IMR-90 (cell line): Measurements from ENCODE around the gene PTTG1IP2. TPM values are rescaled to one million over a fixed set of nuclear protein-coding genes. Genes with fewer than 3 reads are reported as not detected.

Source experiments
- ATAC-seq: fragments of 200-7000 bp; cut with Tn5 transposase; 2 replicates; pipeline ENCODE4 v1.9.1; 2020; ENCODE audit warnings: low read depth, mild to moderate bottlenecking, moderate library complexity
- BruUV-seq: library from RNA; stranded (reverse); fragments of 400-500 nt; replicated peaks from 2 replicates; lab custom pipeline; 2021; lab: Mats Ljungman, UMichigan
- CTCF ChIA-PET: fragments of 300-600 bp; formaldehyde crosslinking; extraction: SDS; loops from one replicate; lab custom pipeline; 2021; ENCODE audit warnings: antibody characterized with exemption; lab: Yijun Ruan, JAX
- POLR2A ChIA-PET: fragments of 300-600 bp; sonication (Branson Sonifier 250); formaldehyde crosslinking; loops from one replicate; lab custom pipeline; 2022; ENCODE audit warnings: antibody characterized with exemption; ENCODE audit not compliant: unreplicated experiment; lab: Charles Lee
- DNase-seq: peaks from one replicate; pipeline ENCODE4 v3.0.0; 2013
- H2AFZ ChIP-seq: replicated peaks from 2 replicates; pipeline ENCODE3; 2013; ENCODE audit warnings: low read length, mild to moderate bottlenecking; ENCODE audit not compliant: poor library complexity
- H2AK5ac ChIP-seq: 2 replicates; pipeline ENCODE4 v1.6.1; 2013; ENCODE audit warnings: low read depth, low read length, inconsistent platforms
- H2AK9ac ChIP-seq: replicated peaks from 2 replicates; pipeline ENCODE3; 2013; ENCODE audit warnings: mild to moderate bottlenecking, low read depth, low read length, moderate library complexity; ENCODE audit not compliant: poor library complexity
- H2BK120ac ChIP-seq: 2 replicates; pipeline ENCODE4 v1.6.1; 2013; ENCODE audit warnings: low read depth, low read length, inconsistent platforms
- H2BK15ac ChIP-seq: 3 replicates; pipeline ENCODE4 v1.6.1; 2013; ENCODE audit warnings: low read depth, low read length, inconsistent platforms
- H2BK20ac ChIP-seq: 2 replicates; pipeline ENCODE4 v1.6.1; 2013; ENCODE audit warnings: low read depth, mild to moderate bottlenecking, inconsistent platforms, low read length, moderate library complexity
- H2BK5ac ChIP-seq: 2 replicates; pipeline ENCODE4 v1.6.1; 2013; ENCODE audit warnings: mild to moderate bottlenecking, low read depth, low read length, inconsistent platforms; ENCODE audit not compliant: poor library complexity, severe bottlenecking
- H3K14ac ChIP-seq: replicated peaks from 2 replicates; pipeline ENCODE4 v1.6.1; 2013; ENCODE audit warnings: low read depth, low read length, inconsistent platforms
- H3K18ac ChIP-seq: 2 replicates; pipeline ENCODE4 v1.6.1; 2013; ENCODE audit warnings: low read depth, low read length, control low read depth
- H3K23ac ChIP-seq: 2 replicates; pipeline ENCODE4 v1.6.1; 2013; ENCODE audit warnings: low read depth, low read length, inconsistent platforms
- H3K27ac ChIP-seq: 2 replicates; pipeline ENCODE4 v1.5.1; 2013; ENCODE audit warnings: mild to moderate bottlenecking, control low read depth, low read length; ENCODE audit not compliant: insufficient read depth
- H3K27me3 ChIP-seq: 2 replicates; pipeline ENCODE4 v1.6.1; 2013; ENCODE audit warnings: low read length; ENCODE audit not compliant: control insufficient read depth, insufficient read depth
- H3K36me3 ChIP-seq: 2 replicates; pipeline ENCODE4 v1.6.1; 2013; ENCODE audit warnings: low read length, mixed read lengths; ENCODE audit not compliant: control insufficient read depth, insufficient read depth
- H3K4ac ChIP-seq: 2 replicates; pipeline ENCODE4 v1.6.1; 2013; ENCODE audit warnings: low read depth, low read length, inconsistent platforms
- H3K4me1 ChIP-seq: 2 replicates; pipeline ENCODE4 v1.6.1; 2013; ENCODE audit warnings: low read length, mixed read lengths; ENCODE audit not compliant: control insufficient read depth, insufficient read depth
- H3K4me2 ChIP-seq: 2 replicates; pipeline ENCODE4 v1.6.1; 2013; ENCODE audit warnings: low read depth, mild to moderate bottlenecking, control low read depth, low read length, moderate library complexity
- H3K4me3 ChIP-seq: 2 replicates; pipeline ENCODE4 v1.5.1; 2013; ENCODE audit warnings: low read depth, mild to moderate bottlenecking, control low read depth, low read length, moderate library complexity; ENCODE audit not compliant: insufficient read depth
- H3K56ac ChIP-seq: 2 replicates; pipeline ENCODE4 v1.6.1; 2013; ENCODE audit warnings: low read length, inconsistent platforms; ENCODE audit not compliant: insufficient read depth; ENCODE audit errors: extremely low read depth
- H3K79me1 ChIP-seq, 2 experiments: 2 replicates each; pipeline ENCODE4 v1.6.1; 2013; ENCODE audit warnings: low read length in 2 of 2, inconsistent platforms in 1 of 2, low read depth in 1 of 2
- H3K9ac ChIP-seq: 2 replicates; pipeline ENCODE4 v1.6.1; 2013; ENCODE audit warnings: low read depth, low read length, control low read depth
- H3K9me1 ChIP-seq: 2 replicates; pipeline ENCODE4 v1.6.1; 2013; ENCODE audit warnings: low read length, inconsistent platforms; ENCODE audit not compliant: insufficient read depth
- H3K9me3 ChIP-seq: 2 replicates; pipeline ENCODE4 v1.6.1; 2013; ENCODE audit warnings: low read length; ENCODE audit not compliant: control insufficient read depth, insufficient read depth
- H4K20me1 ChIP-seq: 2 replicates; pipeline ENCODE4 v1.6.1; 2013; ENCODE audit warnings: low read length, inconsistent platforms; ENCODE audit not compliant: insufficient read depth
- H4K5ac ChIP-seq: 2 replicates; pipeline ENCODE4 v1.6.1; 2013; ENCODE audit warnings: mild to moderate bottlenecking, low read depth, low read length, control low read depth
- H4K8ac ChIP-seq, 2 experiments: 2 replicates each; pipeline ENCODE4 v1.6.1; 2013; ENCODE audit warnings: low read depth in 2 of 2, low read length in 2 of 2, control low read depth in 1 of 2, inconsistent platforms in 1 of 2
- H4K91ac ChIP-seq: 2 replicates; pipeline ENCODE4 v1.6.1; 2013; ENCODE audit warnings: low read depth, low read length, inconsistent platforms; ENCODE audit not compliant: insufficient read depth
- BHLHE40 ChIP-seq: fragments of 150-350 bp; IDR thresholded peaks from 2 replicates; pipeline ENCODE4 v1.6.1; 2016; ENCODE audit warnings: mild to moderate bottlenecking, low read depth, low read length
- CEBPB ChIP-seq: IDR thresholded peaks from 2 replicates; pipeline ENCODE4 v1.6.1; 2012; ENCODE audit warnings: low read depth, low read length, improper control_type of control experiment
- CHD1 ChIP-seq: IDR thresholded peaks from 2 replicates; pipeline ENCODE4 v1.6.1; 2012; ENCODE audit warnings: low read depth, low read length, improper control_type of control experiment
- CTCF ChIP-seq: conservative IDR thresholded peaks from 2 replicates; pipeline ENCODE4 v1.5.1; 2012; ENCODE audit warnings: mild to moderate bottlenecking, low read depth, low read length, improper control_type of control experiment
- FOS ChIP-seq: fragments of 150-350 bp; IDR thresholded peaks from 2 replicates; pipeline ENCODE4 v1.6.1; 2016; ENCODE audit warnings: low read depth, low read length
- MAFK ChIP-seq: IDR thresholded peaks from 2 replicates; pipeline ENCODE4 v1.6.1; 2012; ENCODE audit warnings: low read depth, low read length, improper control_type of control experiment
- MAZ ChIP-seq: IDR thresholded peaks from 2 replicates; pipeline ENCODE4 v1.6.1; 2012; ENCODE audit warnings: low read depth, mild to moderate bottlenecking, low read length, improper control_type of control experiment, moderate library complexity, borderline replicate concordance
- MXI1 ChIP-seq: IDR thresholded peaks from 2 replicates; pipeline ENCODE4 v1.6.1; 2012; ENCODE audit warnings: low read depth, mild to moderate bottlenecking, low read length, moderate library complexity, borderline replicate concordance
- NFE2L2 ChIP-seq: fragments of 150-350 bp; IDR thresholded peaks from 2 replicates; pipeline ENCODE4 v1.6.1; 2016; ENCODE audit warnings: low read depth, mild to moderate bottlenecking, low read length
- POLR2A ChIP-seq: IDR thresholded peaks from 2 replicates; pipeline ENCODE4 v1.6.1; 2012; ENCODE audit warnings: mild to moderate bottlenecking, low read depth, low read length
- RAD21 ChIP-seq: IDR thresholded peaks from 2 replicates; pipeline ENCODE4 v1.6.1; 2012; ENCODE audit warnings: low read length, improper control_type of control experiment
- RCOR1 ChIP-seq: IDR thresholded peaks from 2 replicates; pipeline ENCODE4 v1.6.1; 2012; ENCODE audit warnings: mild to moderate bottlenecking, low read length, improper control_type of control experiment; ENCODE audit not compliant: insufficient replicate concordance
- RFX5 ChIP-seq: IDR thresholded peaks from 2 replicates; pipeline ENCODE4 v1.8.0; 2012; ENCODE audit warnings: low read depth, mild to moderate bottlenecking, low read length, moderate library complexity
- SMC3 ChIP-seq: fragments of 150-350 bp; IDR thresholded peaks from 2 replicates; pipeline ENCODE4 v1.6.1; 2016; ENCODE audit warnings: low read depth, mild to moderate bottlenecking, antibody characterized with exemption, low read length, moderate library complexity
- WGBS, 2 experiments: methylation state at CpG; one replicate each; pipeline versions ENCODE4 v1.1.5 to v1.1.7; 2013; ENCODE audit warnings: missing lambda C conversion rate in 2 of 2; ENCODE audit not compliant: insufficient read length in 1 of 2; ENCODE audit errors: extremely low coverage in 2 of 2; 5-methylcytosine and 5-hydroxymethylcytosine counted together
- dilution Hi-C: fragments of 300-500 bp; cut with HindIII; formaldehyde crosslinking; loops from one replicate; pipeline ENCODE4 v1.14.3; 2018; ENCODE audit warnings: low sequenced_read_pairs; ENCODE audit not compliant: unreplicated experiment
- in situ Hi-C: fragments of 300-500 bp; cut with MboI; formaldehyde crosslinking; loops from 3 replicates; pipeline ENCODE4 v1.14.3; 2019; ENCODE audit warnings: low sequenced_read_pairs, inconsistent platforms, mixed read lengths
- intact Hi-C: fragments of 100-400 bp; cut with micrococcal nuclease; formaldehyde crosslinking; loops from 2 replicates; pipeline ENCODE4 v1.10.0; 2022
- polyA plus RNA-seq, 3 experiments: library from polyadenylated mRNA; depleted of rRNA; stranded (reverse); fragments of >200 nt; gene quantifications; 2 replicates each; pipeline ENCODE4 v1.2.3, GENCODE V29; 2012; ENCODE audit warnings: low replicate concordance in 1 of 3
- total RNA-seq: library from RNA; depleted of rRNA; stranded (reverse); fragments of >200 nt; gene quantifications from 2 replicates; pipeline ENCODE4 v1.2.3, GENCODE V29; 2012
- TF ChIP-seq, protein P1 (sequence below): fragments of 150-350 bp; IDR thresholded peaks from 2 replicates; pipeline ENCODE4 v1.6.1; 2016; ENCODE audit warnings: low read depth, mild to moderate bottlenecking, low read length, moderate library complexity, borderline replicate concordance
- TF ChIP-seq, protein P2 (sequence below): fragments of 150-350 bp; IDR thresholded peaks from 2 replicates; pipeline ENCODE4 v1.6.1; 2017; ENCODE audit warnings: mild to moderate bottlenecking, antibody characterized with exemption, low read length, low read depth

PTTG1IP2 gene
- total and polyA plus RNA-seq, 2 of the 4 experiments (the other 2 are of a cell fraction) = not detected

GRCh38 chr7:90502539-90502938 lies 33.1 kb downstream of the PTTG1IP2 start:
- no peak overlapping the region for H2AFZ ChIP-seq
- CTCF ChIA-PET = no interaction called here
- no peak overlapping the region for H4K5ac ChIP-seq
- no peaks in the 10 kb centered on the region for H3K9me1 ChIP-seq
- no peak overlapping the region for H3K56ac ChIP-seq
- ATAC-seq (no peak), DNase-seq (no peak)
- no TSS peak for BruUV-seq
- dilution Hi-C loops (no loop called here), in situ Hi-C loops (no loop called here), intact Hi-C loops (no loop called here)
- no peak overlapping the region for H4K91ac ChIP-seq
- no peak overlapping the region for H3K4me2 ChIP-seq
- H3K9ac ChIP-seq = no peak overlapping the region
- no peak overlapping the region for H4K8ac ChIP-seq
- H3K36me3 ChIP-seq = no peaks in the 10 kb centered on the region
- POLR2A ChIA-PET = no interaction called here
- no peak overlapping the region for H3K4ac ChIP-seq
- no peak overlapping the region for H2AK9ac ChIP-seq
- H2BK20ac ChIP-seq = no peak overlapping the region
- no peak overlapping the region for H3K27ac ChIP-seq
- no peak overlapping the region for H2BK15ac ChIP-seq
- no peak for TF ChIP-seq BHLHE40
- TF ChIP-seq MAFK = no peak
- no peak for TF ChIP-seq SMC3
- TF ChIP-seq, protein P1, sequence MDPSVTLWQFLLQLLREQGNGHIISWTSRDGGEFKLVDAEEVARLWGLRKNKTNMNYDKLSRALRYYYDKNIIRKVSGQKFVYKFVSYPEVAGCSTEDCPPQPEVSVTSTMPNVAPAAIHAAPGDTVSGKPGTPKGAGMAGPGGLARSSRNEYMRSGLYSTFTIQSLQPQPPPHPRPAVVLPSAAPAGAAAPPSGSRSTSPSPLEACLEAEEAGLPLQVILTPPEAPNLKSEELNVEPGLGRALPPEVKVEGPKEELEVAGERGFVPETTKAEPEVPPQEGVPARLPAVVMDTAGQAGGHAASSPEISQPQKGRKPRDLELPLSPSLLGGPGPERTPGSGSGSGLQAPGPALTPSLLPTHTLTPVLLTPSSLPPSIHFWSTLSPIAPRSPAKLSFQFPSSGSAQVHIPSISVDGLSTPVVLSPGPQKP = no peak
- TF ChIP-seq FOS = no peak
- no peak for TF ChIP-seq RCOR1
- no peak for TF ChIP-seq MXI1
- TF ChIP-seq CHD1 = no peak
- TF ChIP-seq NFE2L2 = no peak
- TF ChIP-seq, protein P2, sequence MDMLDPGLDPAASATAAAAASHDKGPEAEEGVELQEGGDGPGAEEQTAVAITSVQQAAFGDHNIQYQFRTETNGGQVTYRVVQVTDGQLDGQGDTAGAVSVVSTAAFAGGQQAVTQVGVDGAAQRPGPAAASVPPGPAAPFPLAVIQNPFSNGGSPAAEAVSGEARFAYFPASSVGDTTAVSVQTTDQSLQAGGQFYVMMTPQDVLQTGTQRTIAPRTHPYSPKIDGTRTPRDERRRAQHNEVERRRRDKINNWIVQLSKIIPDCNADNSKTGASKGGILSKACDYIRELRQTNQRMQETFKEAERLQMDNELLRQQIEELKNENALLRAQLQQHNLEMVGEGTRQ = no peak
- no peak for TF ChIP-seq CTCF
- no peak for TF ChIP-seq RFX5
- TF ChIP-seq POLR2A = no peak
- TF ChIP-seq CEBPB = no peak
- no peak for TF ChIP-seq RAD21
- no peak for TF ChIP-seq MAZ
- H3K18ac ChIP-seq = no peak overlapping the region
- no peak overlapping the region for H3K23ac ChIP-seq
- no peak overlapping the region for H2BK120ac ChIP-seq
- no peak overlapping the region for H3K4me3 ChIP-seq
- no peaks in the 10 kb centered on the region for H3K27me3 ChIP-seq
- no peaks in the 10 kb centered on the region for H3K4me1 ChIP-seq
- H3K79me1 ChIP-seq = no peaks in the 10 kb centered on the region
- no peaks in the 10 kb centered on the region for H4K20me1 ChIP-seq
- no peaks in the 10 kb centered on the region for H3K9me3 ChIP-seq
- H2AK5ac ChIP-seq = no peak overlapping the region
- H3K14ac ChIP-seq = no peak overlapping the region
- H2BK5ac ChIP-seq = no peak overlapping the region
- WGBS, 2 experiments = 67% methylated on average over 2 of the region's 4 CpGs; no CpG with 5 or more reads in 1 of the 2 experiments
